H1 (cell line): Measurements from ENCODE around the gene TCERG1L. TPM values are rescaled to one million over a fixed set of nuclear protein-coding genes. Genes with fewer than 3 reads are reported as not detected.

ENCODE experiments used
- ATF2 ChIP-seq: IDR thresholded peaks from 2 replicates; pipeline ENCODE4 v1.6.1; 2012; ENCODE audit warnings: low read length, inconsistent platforms
- BCL11A ChIP-seq, 2 experiments: IDR thresholded peaks; one replicate each; pipeline ENCODE4 v1.6.1; 2011; ENCODE audit warnings: low read depth in 2 of 2, low read length in 2 of 2, mild to moderate bottlenecking in 2 of 2
- E2F6 ChIP-seq: IDR thresholded peaks from 2 replicates; pipeline ENCODE4 v1.6.1; 2012; ENCODE audit warnings: inconsistent platforms
- GABPA ChIP-seq: IDR thresholded peaks from 2 replicates; pipeline ENCODE4 v1.6.1; 2011; ENCODE audit warnings: mild to moderate bottlenecking, low read length, moderate library complexity, borderline replicate concordance; ENCODE audit not compliant: insufficient read depth
- KDM1A ChIP-seq: fragments of 200-600, 300-600 bp; sonication (generic); IDR thresholded peaks from 2 replicates; pipeline ENCODE4 v1.7.1; 2016; ENCODE audit warnings: mild to moderate bottlenecking, low read length, borderline replicate concordance
- SIRT6 ChIP-seq: IDR thresholded peaks from one replicate; pipeline ENCODE4 v1.7.1; 2012; ENCODE audit warnings: low read length, inconsistent platforms
- USF2 ChIP-seq: IDR thresholded peaks from 2 replicates; pipeline ENCODE4 v1.6.1; 2011; ENCODE audit warnings: low read length, improper control_type of control experiment
- polyA plus RNA-seq, 7 experiments: library from polyadenylated mRNA; depleted of rRNA in 3 of 7; stranded (reverse) in 5 of 7; unstranded in 2 of 7; fragments of >200 nt in 5 of 7; fragments of 200-250 nt in 2 of 7; gene quantifications; 1 replicate in 5 of 7; 2 replicates in 1 of 7; 4 replicates in 1 of 7; pipeline versions ENCODE4 v1.2.1 to v1.2.3, GENCODE V29; 2011 to 2013; ENCODE audit warnings: missing spikeins in 2 of 7, mixed read lengths in 2 of 7
- total RNA-seq: library from RNA; stranded (reverse); fragmentation: NEBNext Ultra II Directional; extraction: Animal tissue kit (Norgen Biotek cat#: 25700); gene quantifications from 2 replicates; pipeline ENCODE4 v1.2.1, GENCODE V29; 2021

The TCERG1L gene
- total and polyA plus RNA-seq, 2 of the 8 experiments (the other 6 are each of a cell fraction or from before 2014, with no cell fraction given) = 3.9 to 6.9 TPM

- TF ChIP-seq ATF2 (no peak), BCL11A (IDR thresholded peaks at IDR 0.05; ENCODE audit: low read depth in 2 of 2, low read length in 2 of 2) (no peak), SIRT6 (no peak), GABPA (no peak), KDM1A (no peak), USF2 (no peak), E2F6 (no peak)
Observed at GRCh38 chr10:131082991-131083481, 228.5 kb downstream of the TCERG1L start (continued).
